Suprapubic skin (tissue), 3 donors: ENCODE measurements around the gene TMC2.

Experiments used
- CTCF ChIP-seq, 2 donors: fragments of 200-600 bp in 1 of 2; fragments of 450-650 bp in 1 of 2; sonication (generic) in 1 of 2; IDR thresholded peaks; one replicate each; pipeline ENCODE4 v1.5.1; 2016 to 2019; ENCODE audit warnings: antibody characterized with exemption in 2 of 2, mild to moderate bottlenecking in 1 of 2, moderate library complexity in 1 of 2
- EP300 ChIP-seq: sonication (generic); formaldehyde crosslinking; IDR thresholded peaks from one replicate; pipeline ENCODE4 v1.6.1; 2017; ENCODE audit warnings: antibody characterized with exemption

DNA sequence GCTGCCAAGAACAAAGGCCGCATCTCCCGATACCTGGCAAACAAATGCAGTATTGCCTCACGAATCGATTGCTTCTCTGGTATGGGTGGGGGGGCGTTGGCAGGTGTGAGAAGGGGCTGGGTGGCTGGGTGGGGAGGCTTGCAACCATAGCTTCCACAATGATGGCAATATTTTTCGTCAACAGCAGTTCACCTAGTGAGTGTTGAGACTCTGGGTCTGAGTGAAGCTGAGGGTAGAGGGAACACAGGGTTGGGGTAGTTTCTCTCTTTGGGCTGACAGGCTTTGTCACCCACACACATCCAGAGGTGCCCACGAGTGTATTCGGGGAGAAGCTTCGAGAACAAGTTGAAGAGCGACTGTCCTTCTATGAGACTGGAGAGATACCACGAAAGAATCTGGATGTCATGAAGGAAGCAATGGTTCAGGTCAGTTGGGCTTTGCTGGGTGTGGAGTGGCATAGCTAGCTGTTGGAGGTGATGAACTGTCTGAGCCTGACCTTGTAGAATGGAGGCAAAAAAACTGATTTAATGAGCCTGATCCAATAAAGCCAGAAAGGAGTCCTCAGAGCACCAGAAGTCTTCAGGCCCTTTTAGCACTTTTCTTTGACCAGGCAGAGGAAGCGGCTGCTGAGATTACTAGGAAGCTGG, 120.2 kb downstream of the TMC2 start:
- TF ChIP-seq CTCF (IDR thresholded peaks at IDR 0.05) (no peak), EP300 (no peak)
